Right kidney (tissue), 1 donor: Measurements from ENCODE around the gene IFITM5.

Experiments used
- DNase-seq: peaks from one replicate; pipeline ENCODE4 v3.0.0-alpha.2; 2016

IFITM5 gene

DNA sequence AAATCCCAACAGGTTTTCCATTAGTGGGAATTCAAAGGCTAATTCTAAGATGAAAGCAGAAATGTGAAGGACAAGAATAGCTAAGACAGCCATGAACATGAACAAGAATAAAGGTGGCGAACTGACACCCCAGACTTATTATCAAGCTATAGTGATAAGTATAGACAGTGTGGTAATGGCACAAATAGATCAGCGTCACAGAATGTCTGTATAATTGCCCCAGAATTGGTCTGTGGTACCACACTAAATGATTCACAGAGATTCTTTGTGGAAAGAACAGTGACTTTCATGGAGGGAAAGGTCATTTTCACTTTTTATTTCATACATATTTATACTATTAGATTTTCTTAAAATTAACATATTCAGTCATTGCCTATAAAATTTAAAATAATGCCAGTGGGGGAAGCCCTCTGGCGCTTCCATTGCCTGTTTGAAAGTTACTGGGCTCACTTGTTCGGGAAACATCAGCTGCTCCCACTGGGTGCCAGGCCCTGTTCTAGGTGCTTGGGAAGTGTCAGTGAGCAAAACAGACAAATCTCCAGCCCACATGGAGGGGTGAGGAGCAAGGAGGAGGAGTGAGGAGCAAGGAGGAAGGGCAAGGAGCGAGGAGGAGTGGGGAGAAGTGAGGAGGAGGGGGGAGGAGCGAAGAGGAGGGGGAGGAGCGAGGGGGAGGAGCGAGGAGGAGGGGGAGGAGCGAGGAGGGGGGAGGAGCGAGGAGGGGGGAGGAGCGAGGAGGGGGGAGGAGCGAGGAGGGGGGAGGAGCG is 32.5 kb downstream of the IFITM5 start:
- no peak for DNase-seq

DNA sequence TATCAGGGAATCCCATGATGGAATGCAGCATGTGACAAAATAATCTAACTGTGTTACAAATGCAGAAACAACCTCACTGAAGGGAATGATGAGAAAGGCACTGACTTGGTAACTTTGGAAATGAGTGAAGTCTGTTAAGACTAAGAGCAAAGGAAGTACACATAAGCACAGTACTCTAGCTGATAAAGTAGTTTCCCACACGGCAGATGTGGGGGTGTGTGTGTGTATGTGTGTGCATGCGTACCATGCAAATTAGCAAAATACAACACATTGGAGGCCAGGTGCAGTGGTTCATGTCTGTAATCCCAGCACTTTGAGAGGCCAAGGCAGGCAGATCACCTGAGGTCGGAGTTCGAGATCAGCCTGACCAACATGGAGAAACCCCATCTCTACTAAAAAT is 37.7 kb downstream of the IFITM5 start:
- no peak for DNase-seq

DNA sequence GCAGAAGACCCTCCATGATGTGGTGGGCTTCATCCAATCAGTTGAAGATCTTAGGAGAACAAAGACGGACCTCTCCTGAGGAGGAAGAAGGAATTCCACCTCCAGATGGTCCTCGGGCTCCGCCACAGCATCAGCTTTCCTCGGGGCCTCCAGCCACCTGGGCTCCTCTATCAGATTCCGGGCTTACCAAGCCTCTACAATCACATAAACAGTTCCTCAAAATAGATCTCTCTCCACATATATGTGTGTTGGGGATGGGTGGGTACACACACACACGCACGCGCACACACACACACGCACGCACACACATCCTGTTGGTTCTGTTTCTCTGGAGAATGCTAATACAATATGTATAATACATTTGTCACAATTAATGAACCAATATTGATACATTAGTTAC is 39.9 kb downstream of the IFITM5 start:
- no peak for DNase-seq

DNA sequence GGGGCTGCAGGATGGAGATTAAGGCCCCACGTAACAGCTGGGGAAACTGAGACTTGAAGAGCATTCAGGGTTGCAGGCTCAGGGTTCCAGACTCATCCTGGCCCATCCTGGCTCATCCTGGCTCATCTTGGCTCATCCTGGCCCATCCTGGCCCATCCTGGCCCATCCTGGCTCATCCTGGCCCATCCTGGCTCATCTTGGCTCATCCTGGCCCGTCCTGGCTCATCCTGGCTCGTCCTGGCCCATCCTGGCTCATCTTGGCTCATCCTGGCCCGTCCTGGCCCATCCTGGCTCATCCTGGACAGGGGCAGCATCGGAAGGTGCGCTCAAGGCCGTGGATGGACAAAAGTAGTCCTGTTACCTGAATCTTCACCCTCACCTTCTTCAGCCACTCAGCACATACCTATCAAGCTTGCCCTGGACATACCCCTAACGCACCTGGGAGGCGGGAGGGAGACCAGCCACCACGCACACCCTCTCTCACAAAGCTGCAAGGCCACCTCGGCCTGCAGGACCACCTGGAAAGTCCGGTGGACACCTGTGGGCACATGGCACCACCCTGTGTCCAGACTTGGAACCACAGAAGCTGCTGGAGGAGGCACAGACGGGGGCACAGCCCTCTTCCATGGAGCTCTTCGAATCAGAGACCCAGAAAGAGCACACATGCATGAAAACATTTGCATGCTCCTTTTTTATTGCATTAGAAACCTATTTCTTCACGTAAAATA is 41.4 kb downstream of the IFITM5 start:
- no peak for DNase-seq

GRCh38 chr11:256952-257737 is 42.2 kb downstream of the IFITM5 start:
- DNase-seq, result no peak

DNA sequence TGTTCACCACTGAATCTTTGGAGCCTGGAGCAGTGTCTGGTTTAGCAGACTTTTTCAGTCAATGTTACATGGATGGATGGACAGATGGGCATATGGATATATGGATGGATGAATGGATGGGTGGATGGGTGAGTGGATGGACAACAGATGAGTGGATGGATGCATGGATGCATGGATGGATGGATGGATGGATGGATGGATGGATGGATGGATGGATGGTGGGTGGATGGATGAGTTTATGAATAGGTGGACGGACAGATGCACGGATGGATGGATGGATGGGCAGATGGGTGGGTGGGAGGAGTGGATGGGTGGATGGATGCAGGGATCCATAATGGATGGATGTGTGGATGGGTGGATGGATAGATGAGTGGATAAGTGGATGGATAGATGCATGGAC is 43.5 kb downstream of the IFITM5 start:
- no peak for DNase-seq

DNA sequence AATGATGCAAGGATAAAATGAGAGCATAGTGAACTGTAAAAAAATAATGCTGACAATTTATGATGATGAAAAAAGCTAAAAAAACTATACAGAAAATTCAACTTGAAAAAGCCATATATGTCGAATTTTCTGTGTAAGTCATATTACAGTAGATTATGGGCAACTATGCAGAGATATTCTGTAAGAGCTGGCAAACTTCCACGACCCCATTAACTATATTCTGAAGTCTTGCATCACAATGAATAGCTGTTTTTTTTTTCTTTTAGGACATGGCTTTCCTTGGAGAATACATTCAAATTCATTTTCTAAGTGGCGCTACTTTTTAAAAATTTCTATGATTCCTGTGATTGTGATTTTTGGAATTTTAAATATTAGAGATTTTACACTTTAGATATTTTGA is 44.1 kb downstream of the IFITM5 start:
- DNase-seq, result no peak

DNA sequence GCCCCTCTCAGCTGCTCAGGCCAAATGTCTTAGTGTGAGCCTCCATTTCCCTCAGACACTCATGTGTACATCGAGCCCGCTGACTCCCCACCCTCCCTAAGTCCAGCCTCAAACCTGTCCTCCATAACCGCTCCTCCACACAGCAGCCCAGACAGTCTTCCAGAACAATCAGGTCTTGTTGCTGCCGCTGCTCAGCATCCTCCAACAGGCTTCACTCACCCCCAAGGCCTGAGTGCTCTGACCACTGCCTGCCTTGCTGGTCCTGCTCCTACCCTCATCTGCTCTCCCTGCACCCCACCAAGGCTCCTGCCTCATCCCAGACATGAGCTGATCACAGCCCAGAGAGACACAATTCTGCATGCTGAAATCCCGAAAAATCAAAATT is 45.4 kb downstream of the IFITM5 start:
- DNase-seq, result no peak

DNA sequence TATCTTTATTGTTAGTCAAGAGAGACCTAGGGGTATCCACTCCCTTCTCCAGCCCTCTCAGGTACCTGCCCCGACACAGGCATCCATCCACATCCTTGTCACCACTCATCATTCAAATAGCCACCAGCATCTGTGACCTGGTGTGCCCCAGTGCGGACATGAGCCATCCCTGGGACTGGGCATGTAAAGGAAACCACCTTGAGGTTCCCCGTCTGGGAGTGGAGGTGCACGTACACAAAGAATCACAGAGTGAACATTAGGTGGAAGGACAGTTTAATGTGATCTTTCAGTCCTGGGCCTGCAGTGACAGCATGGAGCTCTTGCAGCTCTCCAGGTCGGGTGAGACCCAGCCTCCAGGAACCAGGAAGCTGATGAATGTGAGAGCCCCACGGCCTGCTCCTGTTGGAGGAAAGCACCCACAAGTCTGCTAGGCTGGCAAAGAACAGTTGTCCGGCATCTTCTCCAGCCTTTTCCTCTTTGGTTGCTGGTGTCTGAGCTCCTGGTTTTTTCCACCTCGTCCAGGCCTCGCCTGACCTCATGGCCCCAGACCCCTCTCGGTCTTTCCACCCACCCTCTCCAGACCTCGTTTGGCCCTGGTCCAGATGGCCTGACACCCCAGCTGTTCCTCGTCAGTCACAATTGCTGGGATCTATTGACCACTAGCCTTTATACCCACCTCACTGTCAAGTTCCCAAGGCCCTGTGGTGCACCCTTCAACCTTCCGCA is 46.0 kb downstream of the IFITM5 start:
- DNase-seq, result no peak

GRCh38 chr11:252666-253065 is 46.7 kb downstream of the IFITM5 start:
- DNase-seq, result no peak

GRCh38 chr11:251550-251949 is 47.8 kb downstream of the IFITM5 start:
- DNase-seq, result no peak

DNA sequence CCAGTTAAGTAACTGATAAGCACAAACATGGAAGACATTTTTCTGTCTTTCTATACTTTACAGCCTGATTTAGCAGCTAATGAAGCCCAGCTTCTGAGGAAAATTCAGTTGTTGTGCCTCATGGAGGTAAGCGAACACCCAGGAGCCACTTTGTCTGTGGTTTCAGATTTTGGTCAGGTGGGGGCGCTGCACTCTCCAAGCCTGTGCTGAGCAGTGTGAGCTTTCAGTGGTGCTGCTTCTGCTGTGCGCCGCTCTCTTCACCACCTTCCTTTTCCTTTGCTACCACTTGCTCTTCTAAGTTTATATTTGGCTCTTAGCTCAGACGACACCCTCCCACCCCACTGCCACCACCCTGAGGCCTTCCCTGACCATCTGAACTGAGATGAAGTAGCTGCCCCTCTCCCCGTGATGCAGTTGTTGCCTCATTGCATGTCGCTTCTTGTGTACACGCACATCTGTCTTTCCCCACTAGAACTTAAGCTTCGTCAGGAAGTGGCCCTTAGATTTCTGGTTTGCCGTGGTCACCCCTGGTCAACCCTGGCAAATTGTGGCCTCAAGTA is 48.5 kb downstream of the IFITM5 start:
- no peak for DNase-seq

- no peak for DNase-seq
Measured at GRCh38 chr11:250274-250673, 49.1 kb downstream of the IFITM5 start.

DNA sequence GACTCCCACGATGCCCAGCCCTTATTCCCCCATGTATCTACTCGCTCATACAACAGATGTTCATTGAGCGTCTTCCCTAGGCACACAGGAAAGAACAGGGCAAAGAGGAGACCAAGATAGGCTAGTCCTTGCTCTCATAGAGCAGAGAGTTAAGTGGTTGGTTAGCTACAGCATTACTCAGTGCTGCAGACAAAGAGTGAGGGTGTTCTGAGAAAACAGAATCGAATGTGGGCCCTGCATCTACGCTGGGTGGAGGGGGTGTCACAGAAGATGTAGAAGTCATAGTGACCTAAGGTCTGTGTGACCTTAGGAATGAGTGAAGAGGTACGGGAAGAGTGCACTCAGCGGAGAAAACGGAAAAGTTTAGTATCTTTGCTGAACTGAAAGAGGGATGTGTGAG is 50.3 kb downstream of the IFITM5 start:
- DNase-seq, result no peak
